GM12878 (cell line): Measurements from ENCODE around the gene NID1. TPM values are rescaled to one million over a fixed set of nuclear protein-coding genes. Genes with fewer than 3 reads are reported as not detected.

Experiments used
- ATAC-seq: fragments of 200-7000 bp; cut with Tn5 transposase; 3 replicates; pipeline ENCODE4 v1.9.1; 2020; ENCODE audit warnings: mild to moderate bottlenecking, moderate library complexity
- BruUV-seq: library from RNA; stranded (reverse); fragments of 400-500 nt; replicated peaks from 2 replicates; lab custom pipeline; 2021; lab: Mats Ljungman, UMichigan
- CTCF ChIA-PET: fragments of 300-600 bp; sonication (Branson Sonifier 250); formaldehyde crosslinking; extraction: SDS; loops from one replicate; lab custom pipeline; 2021; ENCODE audit warnings: inconsistent platforms; lab: Yijun Ruan, JAX
- POLR2A ChIA-PET: fragments of 350-600 bp; formaldehyde crosslinking; extraction: SDS; loops from one replicate; lab custom pipeline; 2021; ENCODE audit warnings: inconsistent platforms; lab: Charles Lee
- RAD21 ChIA-PET: fragments of 300-600 bp; sonication (Branson Sonifier 250); formaldehyde crosslinking; loops from one replicate; lab custom pipeline; 2023; ENCODE audit warnings: antibody characterized with exemption; ENCODE audit not compliant: unreplicated experiment; lab: Charles Lee
- SMC1A ChIA-PET: fragments of 300-600 bp; sonication (Branson Sonifier 250); formaldehyde crosslinking; loops from one replicate; lab custom pipeline; 2023; ENCODE audit not compliant: unreplicated experiment, uncharacterized antibody; lab: Charles Lee
- DNase-seq: peaks from one replicate; pipeline ENCODE4 v3.0.0-alpha.2; 2011; ENCODE audit warnings: low read depth, low spot score
- FAIRE-seq: peaks from 3 replicates; lab custom pipeline; 2011; peaks lifted over from hg19 to GRCh38; lab: Jason Lieb, UNC
- H2AFZ ChIP-seq: 2 replicates; pipeline ENCODE4 v1.6.0; 2011; ENCODE audit warnings: low read depth, low read length, control low read depth; ENCODE audit not compliant: control insufficient read depth
- H3K27ac ChIP-seq: 2 replicates; pipeline ENCODE4 v1.5.1; 2011; ENCODE audit warnings: control low read depth; ENCODE audit not compliant: control insufficient read depth, insufficient read depth
- H3K27me3 ChIP-seq, 2 experiments: replicated peaks in 1 of 2; 2 replicates each; pipeline versions ENCODE4 v1.6.0 to v1.6.1; 2011; ENCODE audit warnings: low read length in 1 of 2; ENCODE audit not compliant: control insufficient read depth in 2 of 2, insufficient read depth in 2 of 2
- H3K36me3 ChIP-seq, 2 experiments: 2 replicates each; pipeline ENCODE4 v1.5.1; 2011; ENCODE audit warnings: low read length in 1 of 2; ENCODE audit not compliant: control insufficient read depth in 2 of 2, insufficient read depth in 2 of 2
- H3K4me1 ChIP-seq: 2 replicates; pipeline ENCODE4 v1.6.1; 2011; ENCODE audit warnings: mild to moderate bottlenecking, low read length, moderate library complexity, mixed read lengths; ENCODE audit not compliant: control insufficient read depth, insufficient read depth
- H3K4me2 ChIP-seq: 2 replicates; pipeline ENCODE4 v1.6.0; 2011; ENCODE audit warnings: control low read depth; ENCODE audit not compliant: control insufficient read depth, insufficient read depth
- H3K4me3 ChIP-seq: fragments of 200-600 bp; sonication (generic); 2 replicates; pipeline ENCODE4 v1.5.1; 2016
- H3K79me2 ChIP-seq: 2 replicates; pipeline ENCODE4 v1.6.0; 2011; ENCODE audit warnings: low read length; ENCODE audit not compliant: control insufficient read depth, insufficient read depth
- H3K9ac ChIP-seq: 2 replicates; pipeline ENCODE4 v1.8.0; 2011; ENCODE audit warnings: low read length, control low read depth, mixed read lengths; ENCODE audit not compliant: control insufficient read depth, insufficient read depth
- H3K9me3 ChIP-seq: replicated peaks from 3 replicates; pipeline ENCODE4 v1.5.1; 2011; ENCODE audit warnings: mild to moderate bottlenecking, low read length; ENCODE audit not compliant: control insufficient read depth, insufficient read depth
- H4K20me1 ChIP-seq: 2 replicates; pipeline ENCODE4 v1.6.0; 2011; ENCODE audit not compliant: control insufficient read depth, insufficient read depth
- MEF2A ChIP-seq: IDR thresholded peaks from 2 replicates; pipeline ENCODE4 v1.6.1; 2011; ENCODE audit warnings: low read depth, mild to moderate bottlenecking, low read length, moderate library complexity; ENCODE audit not compliant: insufficient read depth
- PRDM15 ChIP-seq: fragments of 450-650 bp; formaldehyde crosslinking; IDR thresholded peaks from 2 replicates; pipeline ENCODE4 v1.4.0; 2020; ENCODE audit warnings: mild to moderate bottlenecking, moderate library complexity
- RUNX3 ChIP-seq: IDR thresholded peaks from 2 replicates; pipeline ENCODE4 v1.6.1; 2012; ENCODE audit warnings: low read length, inconsistent platforms
- SMC3 ChIP-seq: IDR thresholded peaks from 2 replicates; pipeline ENCODE4 v1.6.1; 2011; ENCODE audit warnings: low read length, improper control_type of control experiment, borderline replicate concordance
- WGBS: methylation state at CpG from one replicate; pipeline ENCODE4 v1.1.6; 2016; ENCODE audit warnings: low lambda C conversion rate; ENCODE audit not compliant: insufficient replicate concordance, insufficient coverage; ENCODE audit errors: missing lambda C conversion rate; 5-methylcytosine and 5-hydroxymethylcytosine counted together
- in situ Hi-C: fragments of 300-500 bp; cut with MboI; formaldehyde crosslinking; loops from 9 replicates; pipeline ENCODE4 v1.14.3; 2018; ENCODE audit warnings: mixed read lengths
- intact Hi-C: fragments of 100-400 bp; cut with micrococcal nuclease; formaldehyde crosslinking; loops from one replicate; pipeline ENCODE4 v1.14.2; 2022; ENCODE audit not compliant: unreplicated experiment
- polyA plus RNA-seq, 11 experiments: library from polyadenylated mRNA; depleted of rRNA in 4 of 11; unstranded in 6 of 11; stranded (reverse) in 5 of 11; fragments of >200 nt; fragmentation: Nextera tagmentation in 4 of 11; fragmentation: Illumina TruSeq in 1 of 11; extraction: Ambion mirVana in 4 of 11; extraction: Trizol in 1 of 11; gene quantifications; 1 replicate in 1 of 11; 2 replicates in 10 of 11; pipeline versions ENCODE4 v1.2.1 to v1.2.3, GENCODE V29; 2011 to 2016; ENCODE audit warnings: inconsistent platforms in 2 of 11, missing spikeins in 2 of 11, low read depth in 1 of 11
- total RNA-seq, 4 experiments: library from RNA; depleted of rRNA in 3 of 4; stranded (reverse); fragments of >200 nt in 3 of 4; fragmentation: Illumina TruSeq in 1 of 4; extraction: Trizol in 1 of 4; gene quantifications; 2 replicates each; pipeline versions ENCODE4 v1.2.1 to v1.2.3, GENCODE V29; 2013 to 2021

The NID1 gene
- total and polyA plus RNA-seq, 10 of the 15 experiments (the other 5 are each of a cell fraction or from before 2014, with no cell fraction given): 4.2 to 25.7 (median 11.3) TPM

DNA sequence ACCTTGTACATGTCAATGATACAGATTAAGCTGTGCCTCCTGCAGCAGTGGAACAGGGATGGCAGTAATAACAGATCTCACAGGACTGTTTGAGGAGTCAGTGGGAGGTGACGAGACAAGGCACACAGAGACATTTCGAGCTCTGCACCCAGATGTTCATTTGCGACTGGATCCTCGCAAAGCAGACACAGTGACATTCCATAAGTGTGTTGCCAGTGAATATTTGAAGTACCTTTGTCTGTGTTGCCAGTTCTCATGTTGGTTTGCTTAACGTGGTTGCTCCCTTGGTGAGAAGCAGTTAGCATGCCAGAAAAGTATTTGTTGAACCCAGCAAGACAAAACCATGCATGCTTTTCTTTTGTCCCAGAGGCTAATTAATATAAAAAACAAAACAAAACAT lies 67.0 kb downstream of the NID1 start (continued):
- TF ChIP-seq PRDM15 (CRISPR knock-in tag): no peak
- TF ChIP-seq MEF2A: no peak

GRCh38 chr1:235997049-235997448 lies 67.8 kb downstream of the NID1 start:
- ATAC-seq: 0 out of 3 replicates have a peak, but pooled peaks have one; percentile 1
- intact Hi-C loops: loop anchor here (5.0 kb wide), 2 partner anchors 115 to 285 kb away; partner anchors contain the start of gene ERO1B
- Histone ChIP-seq H3K9me3 (no peaks in the 10 kb centered on the region), H3K4me1 (peaks cover 58% of the 10 kb centered on the region), H3K79me2 (no peaks in the 10 kb centered on the region; the same call in 1 of the 2 replicates), H4K20me1 (no peaks in the 10 kb centered on the region), H3K4me3 (no peak overlapping the region), H3K36me3 (no peaks in the 10 kb centered on the region), H2AFZ (no peak overlapping the region), H3K9ac (no peak overlapping the region), H3K4me2 (no peak overlapping the region), H3K27me3 (no peaks in the 10 kb centered on the region), H3K27ac (peak overlapping the region; percentile 30; the same call in 1 of the 2 replicates)
- 96% methylated on average over 5 of the region's 5 CpGs for WGBS
- SMC1A ChIA-PET: interaction anchor here (0.8 to 6.1 kb wide), 5 partner anchors 10 to 37 kb away, joined by 4 to 48 read pairs (median 5); no protein-coding TSS in a partner anchor
- RAD21 ChIA-PET: interaction anchor here (2.5 kb wide), 1 partner anchor 25 kb away, joined by 17 read pairs; no protein-coding TSS in a partner anchor
- TF ChIP-seq SMC3 (no peak), RUNX3 (peak; percentile 60; the same call in 1 of the 2 replicates)
- CTCF ChIA-PET: interaction anchor here (0.9 to 5.3 kb wide), 4 partner anchors 25 to 139 kb away, joined by 3 to 35 read pairs (median 14); no protein-coding TSS in a partner anchor
- no peak for DNase-seq
- POLR2A ChIA-PET: interaction anchor here (1.4 kb wide), 1 partner anchor 61 kb away, joined by 3 read pairs; no protein-coding TSS in a partner anchor
- no peak for FAIRE-seq
- in situ Hi-C loops: no loop called here
- BruUV-seq: no TSS peak
